PFSK-1 (cell line): ENCODE results near the gene FAM168A.

ENCODE experiments used
- POLR2AphosphoS5 ChIP-seq: IDR thresholded peaks from 2 replicates; pipeline ENCODE4 v1.6.1; 2012; ENCODE audit warnings: low read depth, mild to moderate bottlenecking, control low read depth, low read length, moderate library complexity
- TAF1 ChIP-seq: IDR thresholded peaks from 2 replicates; pipeline ENCODE4 v1.6.1; 2012; ENCODE audit warnings: low read length, control low read depth, borderline replicate concordance; ENCODE audit not compliant: insufficient read depth

- TF ChIP-seq POLR2AphosphoS5: no peak
- TF ChIP-seq TAF1: no peak
Observed at GRCh38 chr11:73513707-73514106, 84.2 kb downstream of the FAM168A start.
